Stimulated activated CD4-positive, alpha-beta T cell treated with anti-CD3 and anti-CD28 coated beads, Interleukin-15, amount 100 ng/mL, for 1 hour (primary cell): ENCODE measurements around the gene MEF2A.

Experiments used
- DNase-seq, 2 donors: peaks; one replicate each; pipeline ENCODE4 v3.0.0-alpha.2; 2020; ENCODE audit warnings: low read depth in 1 of 2, low spot score in 1 of 2

Gene MEF2A

DNA sequence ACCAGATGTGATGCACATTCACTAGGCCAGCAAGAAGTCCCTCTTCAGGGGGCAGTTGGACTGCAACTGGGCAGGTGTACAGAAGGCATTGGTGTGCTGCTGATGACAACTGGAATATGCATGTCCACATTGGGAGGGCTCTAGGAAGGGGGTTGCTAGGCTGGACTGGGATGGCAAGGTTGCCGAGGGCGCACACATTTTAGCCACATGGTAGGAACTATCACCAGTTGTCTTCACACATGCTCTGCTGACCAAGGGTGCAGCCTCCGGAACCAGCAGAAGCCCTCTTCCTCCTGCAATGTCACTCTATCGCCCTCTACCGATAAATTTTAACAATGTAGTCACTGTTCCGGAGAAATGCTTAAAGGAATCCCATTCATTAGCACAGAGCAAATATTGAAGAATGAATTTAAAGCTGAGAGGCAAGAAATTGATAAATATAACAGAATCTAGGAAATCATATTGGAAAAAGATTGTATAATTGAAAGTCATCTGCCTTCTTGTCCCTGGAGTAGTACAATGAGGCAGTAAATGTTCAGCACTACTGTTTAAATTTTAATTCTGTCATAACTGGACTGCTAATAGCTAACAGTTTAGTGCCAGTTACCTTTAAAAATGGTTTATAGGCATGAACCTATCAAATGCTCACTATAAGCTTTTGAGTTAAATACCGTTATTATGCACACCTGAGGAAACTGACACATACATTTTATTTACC lies 190.1 kb downstream of the MEF2A start:
- no peak for DNase-seq

DNA sequence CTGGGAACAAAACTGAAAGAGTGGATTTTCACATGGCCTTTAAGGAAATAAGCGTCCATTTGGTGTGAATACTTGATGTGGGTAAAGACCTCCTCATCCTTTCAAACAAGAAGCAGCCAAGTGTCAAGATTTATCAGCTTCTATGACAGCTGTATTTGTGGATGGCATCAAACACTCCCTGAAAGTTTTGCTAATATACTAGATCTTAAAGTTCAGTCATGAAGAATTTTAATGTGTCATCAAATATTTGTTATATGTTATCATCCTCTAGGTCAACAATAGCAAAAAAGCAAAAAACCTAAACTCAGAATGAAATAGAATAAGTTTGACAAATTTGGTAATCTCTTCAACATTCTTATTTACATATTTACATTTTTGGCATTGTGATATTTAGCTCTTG lies 196.5 kb downstream of the MEF2A start:
- DNase-seq: no peak

DNA sequence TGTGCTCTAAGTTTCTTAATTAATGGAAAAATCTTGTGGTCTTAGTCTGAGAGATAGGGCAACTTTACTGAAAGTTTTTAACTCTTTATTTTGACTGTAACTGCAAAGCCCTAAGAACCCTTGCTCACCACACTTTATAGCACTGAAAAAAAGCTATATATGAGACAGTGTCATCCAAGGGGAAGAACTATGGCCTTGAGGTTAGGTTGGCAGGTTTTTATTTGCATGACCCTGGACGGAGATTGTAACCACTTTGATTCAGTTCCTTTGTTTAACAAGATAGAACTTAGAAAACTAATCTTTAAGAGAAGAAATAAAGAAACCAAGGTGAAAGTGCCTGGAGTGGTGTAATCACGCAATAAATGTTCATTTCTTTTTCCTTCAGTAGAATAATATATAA lies 198.0 kb downstream of the MEF2A start:
- no peak for DNase-seq

GRCh38 chr15:99764522-99764921 lies 198.7 kb downstream of the MEF2A start:
- no peak for DNase-seq
